Measurements from ENCODE around the gene MCRIP1. TPM values are rescaled to one million over a fixed set of nuclear protein-coding genes. Genes with fewer than 3 reads are reported as not detected.
A peak's percentile ranks its signal among the peaks of the same experiment; 100 is the strongest.

MCRIP1 gene
- total and polyA plus RNA-seq, 2 of the 13 experiments (the other 11 are each of a cell fraction or from before 2014, with no cell fraction given) = 79.7 to 84.9 TPM

GRCh38 chr17:81863123-81863675 is 30.1 kb upstream of the MCRIP1 start (continued):
- TF ChIP-seq ZNF281 (CRISPR knock-in tag; IDR thresholded peaks at IDR 0.05; ENCODE audit: borderline replicate concordance) (peak; percentile 80; the same call in 1 of the 2 replicates), HNF4A (CRISPR knock-in tag; IDR thresholded peaks at IDR 0.05) (peak; percentile 61), MIER2 (CRISPR knock-in tag; IDR thresholded peaks at IDR 0.05) (no peak), PPARG (CRISPR knock-in tag; conservative IDR thresholded peaks at IDR 0.05) (peak; percentile 54; the same call in 1 of the 2 replicates)

GRCh38 chr17:81860756-81861568 is 27.9 kb upstream of the MCRIP1 start:
- TSS peak; percentile 71 for BruUV-seq (replicated peaks)
- peaks cover 74% of the 10 kb centered on the region for H3K79me2 ChIP-seq (ENCODE audit: insufficient read depth, low read length)
- FAIRE-seq (peak; percentile 99), DNase-seq (ENCODE audit: low spot score) (peak; percentile 100), ATAC-seq (peak; percentile 89)
- no peaks in the 10 kb centered on the region; a peak in 1 of 5 replicates for H3K27me3 ChIP-seq (ENCODE audit: control insufficient read depth in 1 of 2, insufficient read depth in 2 of 2, low read length in 2 of 2)
- in situ Hi-C loops (cut with HindIII; ENCODE audit: extremely low pct_ligation_motif_present, low pct_unique_long_range_greater_than_20kb) (no loop called here), intact Hi-C loops (cut with micrococcal nuclease; ENCODE audit: unreplicated experiment) (loop anchor here (5.0 kb wide), 1 partner anchor 39 kb away; no protein-coding TSS in a partner anchor)
- POLR2A ChIA-PET = interaction anchor here (0.5 to 3.7 kb wide), 44 partner anchors 9 to 276 kb away, joined by 3 to 40 read pairs (median 5); partner anchors contain the start of genes ARHGDIA, ARL16, CENPX and DCXR
- H3K9me3 ChIP-seq (ENCODE audit: low read length) = no peaks in the 10 kb centered on the region
- WGBS (ENCODE audit: low lambda C conversion rate) = 1% methylated on average over 59 of the region's 74 CpGs
- peak overlapping the region; percentile 78 for H3K4me2 ChIP-seq (ENCODE audit: low read depth, low read length)
- H3K4me1 ChIP-seq (ENCODE audit: insufficient read depth, low read length) = peaks cover 77% of the 10 kb centered on the region
- H2AFZ ChIP-seq (ENCODE audit: low read length) = no peak overlapping the region
- H3K27ac ChIP-seq (ENCODE audit: extremely low read length, insufficient read depth, low read length) = peak overlapping the region; percentile 94
- CTCF ChIA-PET (ENCODE audit: low intra/inter-chr PET ratio, low total read pairs) = interaction anchor here (1.2 kb wide), 1 partner anchor 128 kb away, joined by 3 read pairs; no protein-coding TSS in a partner anchor
- peaks cover 18 to 47% of the 10 kb centered on the region in 2 experiments for H3K36me3 ChIP-seq (replicated peaks in 1 of 2; ENCODE audit: control insufficient read depth in 1 of 2, insufficient read depth in 2 of 2, low read length in 2 of 2)
- peak overlapping the region; percentile 83 to 91 (median 86) for H3K4me3 ChIP-seq (replicated peaks in 1 of 3; ENCODE audit: insufficient read depth in 1 of 3, low read depth in 2 of 3, low read length in 3 of 3)
- H4K20me1 ChIP-seq (ENCODE audit: insufficient read depth, low read length) = peaks cover 44% of the 10 kb centered on the region
- peak overlapping the region; percentile 97 for H3K9ac ChIP-seq (ENCODE audit: insufficient read depth, low read depth, low read length)
- peak; percentile 93; the same call in 1 of the 2 replicates for TF ChIP-seq KLF6 (CRISPR knock-in tag; IDR thresholded peaks at IDR 0.05)
- TF ChIP-seq ZNF354B (CRISPR knock-in tag; IDR thresholded peaks at IDR 0.05) = no peak
- peak; percentile 73; the same call in 1 of the 2 replicates for TF ChIP-seq SIN3A (IDR thresholded peaks at IDR 0.05; ENCODE audit: borderline replicate concordance, low read depth, low read length)
- TF ChIP-seq CHD2 (IDR thresholded peaks at IDR 0.05; ENCODE audit: low read depth, low read length) = peak; percentile 82; the same call in 1 of the 2 replicates
- TF ChIP-seq ZNF333 (CRISPR knock-in tag; IDR thresholded peaks at IDR 0.05; ENCODE audit: borderline replicate concordance) = peak; percentile 92; the same call in 1 of the 2 replicates
- peak; percentile 84; the same call in 1 of the 2 replicates for TF ChIP-seq PRMT3 (CRISPR knock-in tag; IDR thresholded peaks at IDR 0.05; ENCODE audit: borderline replicate concordance, low read depth)
- TF ChIP-seq ZBTB3 (CRISPR knock-in tag; IDR thresholded peaks at IDR 0.05; ENCODE audit: borderline replicate concordance, low read depth) = peak; percentile 69; the same call in 1 of the 2 replicates
- no peak; the same call in 1 of the 2 replicates for TF ChIP-seq ELF4 (CRISPR knock-in tag; IDR thresholded peaks at IDR 0.05; ENCODE audit: borderline replicate concordance)
- peak; percentile 65; the same call in 1 of the 2 replicates for TF ChIP-seq ZBTB44 (CRISPR knock-in tag; IDR thresholded peaks at IDR 0.05)
- peak; percentile 76; the same call in 1 of the 2 replicates for TF ChIP-seq ELF3 (CRISPR knock-in tag; IDR thresholded peaks at IDR 0.05)
- peak; percentile 90 for TF ChIP-seq DRAP1 (CRISPR knock-in tag; IDR thresholded peaks at IDR 0.05)
- no peak for TF ChIP-seq ADNP (CRISPR knock-in tag; IDR thresholded peaks at IDR 0.05)
